ENCODE measurements around the gene LRRIQ1.
"Not testable (repeated sequence)": the region's sequence is repeated elsewhere in the genome, so short reads cannot be mapped to it uniquely, and the experiment has no call there.

Gene LRRIQ1

GRCh38 chr12:85036234-85036707 is at the start of gene LRRIQ1, which contains the start of gene TSPAN19:
Gene LRRIQ1, plus strand, starts transcription at chr12:85036351. Its CDS starts 1,826 bp downstream, at chr12:85038177.
Gene TSPAN19, minus strand, starts transcription at chr12:85036277. Its CDS starts 6,331 bp downstream, at chr12:85029946.
- DNase-seq (ENCODE audit: low read depth): peak; percentile 70

- no peak for DNase-seq (ENCODE audit: low read depth)
Observed at GRCh38 chr12:84986586-84986985, 49.6 kb upstream of the LRRIQ1 start.

GRCh38 chr12:84994426-84994825 is 41.7 kb upstream of the LRRIQ1 start:
- no peak for DNase-seq (ENCODE audit: low read depth)

- DNase-seq (ENCODE audit: low read depth): no peak
Observed at GRCh38 chr12:84995641-84996040, 40.5 kb upstream of the LRRIQ1 start.

- DNase-seq (ENCODE audit: low read depth): no peak
Observed at GRCh38 chr12:84996759-84997158, 39.4 kb upstream of the LRRIQ1 start.

GRCh38 chr12:84998341-84998740 is 37.8 kb upstream of the LRRIQ1 start:
- no peak for DNase-seq (ENCODE audit: low read depth)

- no peak for DNase-seq (ENCODE audit: low read depth)
Observed at GRCh38 chr12:85000729-85001128, 35.4 kb upstream of the LRRIQ1 start.

GRCh38 chr12:85002778-85003296 is 33.3 kb upstream of the LRRIQ1 start:
- no peak for DNase-seq (ENCODE audit: low read depth)

- DNase-seq (ENCODE audit: low read depth): no peak
Observed at GRCh38 chr12:85004204-85004603, 31.9 kb upstream of the LRRIQ1 start.

- DNase-seq (ENCODE audit: low read depth): not testable (repeated sequence)
Observed at GRCh38 chr12:85005047-85005446, 31.1 kb upstream of the LRRIQ1 start.

- no peak for DNase-seq (ENCODE audit: low read depth)
Observed at GRCh38 chr12:85005615-85006014, 30.5 kb upstream of the LRRIQ1 start.

GRCh38 chr12:85006206-85006605 is 29.9 kb upstream of the LRRIQ1 start:
- no peak for DNase-seq (ENCODE audit: low read depth)

- peak; percentile 1 for DNase-seq (ENCODE audit: low read depth)
Observed at GRCh38 chr12:85007836-85008235, 28.3 kb upstream of the LRRIQ1 start.

- DNase-seq (ENCODE audit: low read depth): peak; percentile 72
Observed at GRCh38 chr12:85016413-85016812, 19.7 kb upstream of the LRRIQ1 start.

- DNase-seq (ENCODE audit: low read depth): no peak
Observed at GRCh38 chr12:85017133-85017532, 19.0 kb upstream of the LRRIQ1 start.

GRCh38 chr12:85017618-85018017 is 18.5 kb upstream of the LRRIQ1 start:
- no peak for DNase-seq (ENCODE audit: low read depth)

GRCh38 chr12:85018098-85018497 is 18.1 kb upstream of the LRRIQ1 start:
- DNase-seq (ENCODE audit: low read depth): no peak

GRCh38 chr12:85029456-85029855 is 6.7 kb upstream of the LRRIQ1 start:
- peak; percentile 30 for DNase-seq (ENCODE audit: low read depth)

GRCh38 chr12:85036733-85037132 is 582 bp downstream of the LRRIQ1 start:
- no peak for DNase-seq (ENCODE audit: low read depth)

- no peak for DNase-seq (ENCODE audit: low read depth)
Observed at GRCh38 chr12:85041395-85041794, 5.2 kb downstream of the LRRIQ1 start.

GRCh38 chr12:85043829-85044228 is 7.7 kb downstream of the LRRIQ1 start:
- DNase-seq (ENCODE audit: low read depth): no peak

- DNase-seq (ENCODE audit: low read depth): peak; percentile 50
Observed at GRCh38 chr12:85057370-85057963, 21.3 kb downstream of the LRRIQ1 start.

- DNase-seq (ENCODE audit: low read depth): no peak
Observed at GRCh38 chr12:85058339-85058738, 22.2 kb downstream of the LRRIQ1 start.

- no peak for DNase-seq (ENCODE audit: low read depth)
Observed at GRCh38 chr12:85059594-85059993, 23.4 kb downstream of the LRRIQ1 start.
